SK-N-SH (cell line): ENCODE measurements around the gene FASTK. TPM values are rescaled to one million over a fixed set of nuclear protein-coding genes. Genes with fewer than 3 reads are reported as not detected.
"Not testable (repeated sequence)": the region's sequence is repeated elsewhere in the genome, so short reads cannot be mapped to it uniquely, and the experiment has no call there.

Source experiments
- CTCF ChIA-PET: fragments of 300-600, 350-600 bp; formaldehyde crosslinking; extraction: SDS; loops from one replicate; lab custom pipeline; 2021; lab: Yijun Ruan, JAX
- POLR2A ChIA-PET: fragments of 350-600 bp; sonication (Branson Sonifier 250); formaldehyde crosslinking; extraction: SDS; loops from one replicate; lab custom pipeline; 2020; ENCODE audit warnings: antibody characterized with exemption, inconsistent platforms; lab: Yijun Ruan, JAX
- DNase-seq: peaks from one replicate; pipeline ENCODE4 v3.0.0; 2012
- H2AFZ ChIP-seq: fragments of 200-600 bp; sonication (generic); 2 replicates; pipeline ENCODE4 v1.8.1; 2016; ENCODE audit warnings: antibody characterized with exemption, mild to moderate bottlenecking, low read depth
- H3F3A ChIP-seq: fragments of 200-600 bp; sonication (generic); replicated peaks from 2 replicates; pipeline ENCODE3; 2016; ENCODE audit warnings: antibody characterized with exemption, mild to moderate bottlenecking; ENCODE audit not compliant: insufficient read depth
- H3K27ac ChIP-seq, 2 experiments: fragments of 200-500 bp in 1 of 2; fragments of 200-600 bp in 1 of 2; sonication (Bioruptor generic) in 1 of 2; sonication (generic), shearing (Covaris generic) in 1 of 2; 2 replicates each; pipeline versions ENCODE4 v1.5.1 to v1.6.1; 2014 to 2016; ENCODE audit warnings: low read depth in 2 of 2, inconsistent platforms in 1 of 2, low read length in 1 of 2, mild to moderate bottlenecking in 1 of 2, mixed read lengths in 1 of 2
- H3K27me3 ChIP-seq: fragments of 200-600 bp; sonication (generic), shearing (Covaris generic); 2 replicates; pipeline ENCODE4 v1.6.1; 2016; ENCODE audit warnings: mixed run types; ENCODE audit not compliant: insufficient read depth
- H3K36me3 ChIP-seq, 2 experiments: fragments of 200-500 bp in 1 of 2; fragments of 200-600 bp in 1 of 2; sonication (Bioruptor generic) in 1 of 2; sonication (generic) in 1 of 2; replicated peaks in 1 of 2; 2 replicates each; pipeline versions ENCODE3 to v1.5.1; 2014 to 2016; ENCODE audit warnings: low read length in 1 of 2, mild to moderate bottlenecking in 1 of 2; ENCODE audit not compliant: insufficient read depth in 2 of 2, control insufficient read depth in 1 of 2
- H3K4me1 ChIP-seq, 2 experiments: fragments of 200-500 bp in 1 of 2; fragments of 200-600 bp in 1 of 2; sonication (Bioruptor generic) in 1 of 2; sonication (generic), shearing (Covaris generic) in 1 of 2; 2 replicates each; pipeline versions ENCODE4 v1.5.1 to v1.6.1; 2014 to 2016; ENCODE audit warnings: low read depth in 1 of 2, low read length in 1 of 2, mixed run types in 1 of 2; ENCODE audit not compliant: insufficient read depth in 2 of 2, control insufficient read depth in 1 of 2
- H3K4me2 ChIP-seq: fragments of 200-600 bp; sonication (generic), shearing (Covaris generic); 2 replicates; pipeline ENCODE4 v1.6.1; 2017; ENCODE audit warnings: mixed run types
- H3K4me3 ChIP-seq, 2 experiments: fragments of 200-500 bp in 1 of 2; fragments of 200-600 bp in 1 of 2; sonication (Bioruptor generic) in 1 of 2; sonication (generic), shearing (Covaris generic) in 1 of 2; 2 replicates each; pipeline versions ENCODE4 v1.5.1 to v1.8.1; 2014 to 2016; ENCODE audit warnings: low read depth in 2 of 2, inconsistent platforms in 1 of 2, low read length in 1 of 2, mild to moderate bottlenecking in 1 of 2, mixed read lengths in 1 of 2, moderate library complexity in 1 of 2
- H3K79me2 ChIP-seq: fragments of 200-600 bp; sonication (generic); 2 replicates; pipeline ENCODE4 v1.8.1; 2017; ENCODE audit warnings: mild to moderate bottlenecking; ENCODE audit not compliant: insufficient read depth
- H3K9ac ChIP-seq: fragments of 200-600 bp; sonication (generic); 2 replicates; pipeline ENCODE4 v1.6.1; 2017; ENCODE audit warnings: mixed run types
- H3K9me2 ChIP-seq: fragments of 200-600 bp; sonication (generic); 2 replicates; pipeline ENCODE4 v1.6.1; 2017; ENCODE audit warnings: mixed run types
- H3K9me3 ChIP-seq: fragments of 200-600 bp; sonication (generic); 2 replicates; pipeline ENCODE4 v1.6.1; 2017; ENCODE audit warnings: mixed run types, mild to moderate bottlenecking, moderate library complexity
- H4K20me1 ChIP-seq: fragments of 200-600 bp; sonication (generic); 2 replicates; pipeline ENCODE4 v1.6.1; 2017; ENCODE audit warnings: mild to moderate bottlenecking, mixed run types; ENCODE audit not compliant: insufficient read depth
- CHD2 ChIP-seq: fragments of 150-350 bp; IDR thresholded peaks from 2 replicates; pipeline ENCODE4 v1.6.1; 2018; ENCODE audit warnings: low read length; ENCODE audit not compliant: partially characterized antibody
- EP300 ChIP-seq, 2 experiments: IDR thresholded peaks; 2 replicates each; pipeline versions ENCODE4 v1.4.0 to v1.6.1; 2012; ENCODE audit warnings: borderline replicate concordance in 1 of 2, low read depth in 1 of 2, low read length in 1 of 2
- EZH2phosphoT487 ChIP-seq: fragments of 200-600 bp; sonication (generic); IDR thresholded peaks from 2 replicates; pipeline ENCODE4 v1.6.1; 2017; ENCODE audit warnings: low read depth, mixed run types, mild to moderate bottlenecking, antibody characterized with exemption, moderate library complexity, borderline replicate concordance
- FOSL2 ChIP-seq: IDR thresholded peaks from 2 replicates; pipeline ENCODE4 v1.4.0; 2012; ENCODE audit warnings: low read depth, mild to moderate bottlenecking, moderate library complexity, borderline replicate concordance
- FOXJ3 ChIP-seq: sonication (generic); formaldehyde crosslinking; IDR thresholded peaks from 2 replicates; pipeline ENCODE4 v1.5.1; 2020; ENCODE audit warnings: mild to moderate bottlenecking, missing genetic modification reagents
- GABPA ChIP-seq: IDR thresholded peaks from 2 replicates; pipeline ENCODE4 v1.4.0; 2012; ENCODE audit warnings: low read depth, mild to moderate bottlenecking
- MAX ChIP-seq: IDR thresholded peaks from 2 replicates; pipeline ENCODE4 v1.4.0; 2012; ENCODE audit warnings: low read depth
- NFIC ChIP-seq: IDR thresholded peaks from 2 replicates; pipeline ENCODE4 v1.4.0; 2012; ENCODE audit warnings: borderline replicate concordance
- PBX3 ChIP-seq: IDR thresholded peaks from 2 replicates; pipeline ENCODE4; 2012
- POLR2AphosphoS5 ChIP-seq: IDR thresholded peaks from 2 replicates; pipeline ENCODE4 v1.6.1; 2012; ENCODE audit warnings: low read depth, low read length
- RCOR1 ChIP-seq: fragments of 150-350 bp; IDR thresholded peaks from 2 replicates; pipeline ENCODE4 v1.6.1; 2017; ENCODE audit warnings: antibody characterized with exemption, low read length
- TCF12 ChIP-seq: IDR thresholded peaks from 2 replicates; pipeline ENCODE4 v1.4.0; 2012
- USF1 ChIP-seq: IDR thresholded peaks from 2 replicates; pipeline ENCODE4 v1.4.0; 2012; ENCODE audit warnings: low read depth, borderline replicate concordance
- WGBS: methylation state at CpG from one replicate; pipeline ENCODE4 v1.1.6; 2017; ENCODE audit warnings: low lambda C conversion rate; 5-methylcytosine and 5-hydroxymethylcytosine counted together
- polyA plus RNA-seq, 3 experiments: library from polyadenylated mRNA; depleted of rRNA; stranded (reverse); fragments of >200 nt; gene quantifications; 2 replicates each; pipeline ENCODE4 v1.2.3, GENCODE V29; 2012
- TF ChIP-seq, protein P1 (sequence below): IDR thresholded peaks from 2 replicates; pipeline ENCODE4 v1.6.1; 2012; ENCODE audit warnings: mild to moderate bottlenecking, low read depth, low read length, moderate library complexity
- TF ChIP-seq, protein P2 (sequence below): fragments of 150-350 bp; IDR thresholded peaks from 2 replicates; pipeline ENCODE4 v1.6.1; 2016; ENCODE audit warnings: mild to moderate bottlenecking, low read depth, low read length

The FASTK gene
- polyA plus RNA-seq, 1 of the 3 experiments (the other 2 are of a cell fraction), result 125 TPM

GRCh38 chr7:151043959-151044358 lies 36.6 kb downstream of the FASTK start:
- Histone ChIP-seq H4K20me1 (no peaks in the 10 kb centered on the region), H3K36me3 (peaks cover 4 to 20% of the 10 kb centered on the region in 2 experiments), H3F3A (peaks cover 25% of the 10 kb centered on the region), H3K9me3 (no peaks in the 10 kb centered on the region), H3K4me2 (no peak overlapping the region), H2AFZ (no peak overlapping the region), H3K9me2 (no peaks in the 10 kb centered on the region), H3K4me1 (peaks cover 29 to 56% of the 10 kb centered on the region in 2 experiments), H3K9ac (no peak overlapping the region), H3K27ac (no peak overlapping the region), H3K79me2 (no peaks in the 10 kb centered on the region), H3K27me3 (no peaks in the 10 kb centered on the region), H3K4me3 (no peak overlapping the region)
- CTCF ChIA-PET, result interaction anchor here (1.5 to 3.7 kb wide), 2 partner anchors 15 to 25 kb away, joined by 3 to 21 read pairs; partner anchors contain the start of gene ABCB8
- TF ChIP-seq EZH2phosphoT487 (no peak), CHD2 (no peak), RCOR1 (no peak), MAX (no peak), NFIC (no peak), FOSL2 (no peak), PBX3 (no peak), GABPA (no peak), USF1 (no peak), TCF12 (no peak), EP300 (IDR thresholded peaks at IDR 0.05; ENCODE audit: borderline replicate concordance in 1 of 2, low read depth in 1 of 2, low read length in 1 of 2) (no peak), FOXJ3 (CRISPR knock-in tag) (no peak), POLR2AphosphoS5 (no peak)
- TF ChIP-seq, protein P1, sequence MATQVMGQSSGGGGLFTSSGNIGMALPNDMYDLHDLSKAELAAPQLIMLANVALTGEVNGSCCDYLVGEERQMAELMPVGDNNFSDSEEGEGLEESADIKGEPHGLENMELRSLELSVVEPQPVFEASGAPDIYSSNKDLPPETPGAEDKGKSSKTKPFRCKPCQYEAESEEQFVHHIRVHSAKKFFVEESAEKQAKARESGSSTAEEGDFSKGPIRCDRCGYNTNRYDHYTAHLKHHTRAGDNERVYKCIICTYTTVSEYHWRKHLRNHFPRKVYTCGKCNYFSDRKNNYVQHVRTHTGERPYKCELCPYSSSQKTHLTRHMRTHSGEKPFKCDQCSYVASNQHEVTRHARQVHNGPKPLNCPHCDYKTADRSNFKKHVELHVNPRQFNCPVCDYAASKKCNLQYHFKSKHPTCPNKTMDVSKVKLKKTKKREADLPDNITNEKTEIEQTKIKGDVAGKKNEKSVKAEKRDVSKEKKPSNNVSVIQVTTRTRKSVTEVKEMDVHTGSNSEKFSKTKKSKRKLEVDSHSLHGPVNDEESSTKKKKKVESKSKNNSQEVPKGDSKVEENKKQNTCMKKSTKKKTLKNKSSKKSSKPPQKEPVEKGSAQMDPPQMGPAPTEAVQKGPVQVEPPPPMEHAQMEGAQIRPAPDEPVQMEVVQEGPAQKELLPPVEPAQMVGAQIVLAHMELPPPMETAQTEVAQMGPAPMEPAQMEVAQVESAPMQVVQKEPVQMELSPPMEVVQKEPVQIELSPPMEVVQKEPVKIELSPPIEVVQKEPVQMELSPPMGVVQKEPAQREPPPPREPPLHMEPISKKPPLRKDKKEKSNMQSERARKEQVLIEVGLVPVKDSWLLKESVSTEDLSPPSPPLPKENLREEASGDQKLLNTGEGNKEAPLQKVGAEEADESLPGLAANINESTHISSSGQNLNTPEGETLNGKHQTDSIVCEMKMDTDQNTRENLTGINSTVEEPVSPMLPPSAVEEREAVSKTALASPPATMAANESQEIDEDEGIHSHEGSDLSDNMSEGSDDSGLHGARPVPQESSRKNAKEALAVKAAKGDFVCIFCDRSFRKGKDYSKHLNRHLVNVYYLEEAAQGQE, result no peak
- TF ChIP-seq, protein P2, sequence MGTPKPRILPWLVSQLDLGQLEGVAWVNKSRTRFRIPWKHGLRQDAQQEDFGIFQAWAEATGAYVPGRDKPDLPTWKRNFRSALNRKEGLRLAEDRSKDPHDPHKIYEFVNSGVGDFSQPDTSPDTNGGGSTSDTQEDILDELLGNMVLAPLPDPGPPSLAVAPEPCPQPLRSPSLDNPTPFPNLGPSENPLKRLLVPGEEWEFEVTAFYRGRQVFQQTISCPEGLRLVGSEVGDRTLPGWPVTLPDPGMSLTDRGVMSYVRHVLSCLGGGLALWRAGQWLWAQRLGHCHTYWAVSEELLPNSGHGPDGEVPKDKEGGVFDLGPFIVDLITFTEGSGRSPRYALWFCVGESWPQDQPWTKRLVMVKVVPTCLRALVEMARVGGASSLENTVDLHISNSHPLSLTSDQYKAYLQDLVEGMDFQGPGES, result no peak
- 98% methylated on average over 11 of the region's 20 CpGs for WGBS
- POLR2A ChIA-PET, result no interaction called here
- no peak for DNase-seq

DNA sequence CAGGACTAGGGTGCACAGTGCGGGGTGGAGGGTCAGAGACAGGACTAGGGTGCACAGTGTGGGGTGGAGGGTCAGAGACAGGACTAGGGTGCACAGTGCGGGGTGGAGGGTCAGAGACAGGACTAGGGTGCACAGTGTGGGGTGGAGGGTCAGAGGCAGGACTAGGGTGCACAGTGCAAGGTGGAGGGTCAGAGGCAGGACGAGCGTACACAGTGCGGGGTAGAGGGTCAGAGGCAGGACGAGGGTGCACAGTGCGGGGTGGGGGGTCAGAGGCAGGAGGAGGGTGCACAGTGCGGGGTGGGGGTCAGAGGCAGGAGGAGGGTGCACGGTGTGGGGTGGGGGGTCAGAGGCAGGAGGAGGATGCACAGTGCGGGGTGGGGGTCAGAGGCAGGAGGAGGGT lies 37.2 kb downstream of the FASTK start:
- peaks cover 30% of the 10 kb centered on the region for H3F3A ChIP-seq
- H2AFZ ChIP-seq, H3K9me3 ChIP-seq, H3K4me2 ChIP-seq, DNase-seq, H3K79me2 ChIP-seq, H3K9me2 ChIP-seq, H4K20me1 ChIP-seq, CTCF ChIA-PET, POLR2A ChIA-PET, H3K4me3 ChIP-seq, H3K27ac ChIP-seq, H3K9ac ChIP-seq, H3K27me3 ChIP-seq: not testable (repeated sequence)
- H3K36me3 ChIP-seq, result peaks cover 4 to 20% of the 10 kb centered on the region in 2 experiments
- H3K4me1 ChIP-seq, result peaks cover 35 to 59% of the 10 kb centered on the region in 2 experiments
- 88% methylated on average over 10 of the region's 10 CpGs for WGBS
